GM06990 (cell line): ENCODE results near the gene ACER2.

Experiments
- DNase-seq: peaks from one replicate; pipeline ENCODE4 v3.0.0-alpha.2; 2011; ENCODE audit not compliant: insufficient read length; ENCODE audit errors: extremely low read depth
- H3K27me3 ChIP-seq: replicated peaks from 2 replicates; pipeline ENCODE4 v1.6.0; 2011; ENCODE audit warnings: low read length; ENCODE audit not compliant: control insufficient read depth, insufficient read depth
- H3K36me3 ChIP-seq: 2 replicates; pipeline ENCODE4 v1.5.1; 2011; ENCODE audit warnings: low read length; ENCODE audit not compliant: control insufficient read depth, insufficient read depth
- H3K4me3 ChIP-seq: replicated peaks from 2 replicates; pipeline ENCODE4 v1.5.1; 2011; ENCODE audit warnings: low read depth, mild to moderate bottlenecking, control low read depth, low read length
- CTCF ChIP-seq: IDR thresholded peaks from 2 replicates; pipeline ENCODE4 v1.5.1; 2011; ENCODE audit warnings: low read length, control low read depth, mild to moderate bottlenecking, inconsistent platforms; ENCODE audit not compliant: insufficient read depth, poor library complexity, severe bottlenecking

Gene ACER2

GRCh38 chr9:19423163-19423562 is 14.4 kb downstream of the ACER2 start:
- Histone ChIP-seq H3K36me3 (no peaks in the 10 kb centered on the region), H3K27me3 (no peaks in the 10 kb centered on the region), H3K4me3 (no peak overlapping the region)
- TF ChIP-seq CTCF = no peak
- no peak for DNase-seq

GRCh38 chr9:19424176-19424779 is 15.5 kb downstream of the ACER2 start:
- no peaks in the 10 kb centered on the region for H3K27me3 ChIP-seq
- TF ChIP-seq CTCF = no peak

GRCh38 chr9:19429595-19429994 is 20.8 kb downstream of the ACER2 start:
- TF ChIP-seq CTCF = no peak
- no peaks in the 10 kb centered on the region; the same call in 1 of the 2 replicates for H3K36me3 ChIP-seq
- no peaks in the 10 kb centered on the region for H3K27me3 ChIP-seq
- H3K4me3 ChIP-seq = no peak overlapping the region
- no peak for DNase-seq

More at GRCh38 chr9:19424176-19424779, 15.5 kb downstream of the ACER2 start:
- DNase-seq = no peak
- H3K36me3 ChIP-seq = no peaks in the 10 kb centered on the region
- H3K4me3 ChIP-seq = no peak overlapping the region

- no peaks in the 10 kb centered on the region for H3K27me3 ChIP-seq
- no peak for DNase-seq
- TF ChIP-seq CTCF = no peak
- H3K36me3 ChIP-seq = no peaks in the 10 kb centered on the region; the same call in 1 of the 2 replicates
- no peak overlapping the region for H3K4me3 ChIP-seq
Measured at GRCh38 chr9:19430201-19430760, 21.5 kb downstream of the ACER2 start.

GRCh38 chr9:19431361-19432171 is 22.8 kb downstream of the ACER2 start:
- DNase-seq = no peak
- Histone ChIP-seq H3K27me3 (no peaks in the 10 kb centered on the region), H3K4me3 (no peak overlapping the region), H3K36me3 (no peaks in the 10 kb centered on the region; the same call in 1 of the 2 replicates)
- TF ChIP-seq CTCF = no peak
